ENCODE data around the gene ATP11A. TPM values are rescaled to one million over a fixed set of nuclear protein-coding genes. Genes with fewer than 3 reads are reported as not detected.

The ATP11A gene
- total RNA-seq, 1 experiment from 2014 or later, result 3.7 TPM

DNA sequence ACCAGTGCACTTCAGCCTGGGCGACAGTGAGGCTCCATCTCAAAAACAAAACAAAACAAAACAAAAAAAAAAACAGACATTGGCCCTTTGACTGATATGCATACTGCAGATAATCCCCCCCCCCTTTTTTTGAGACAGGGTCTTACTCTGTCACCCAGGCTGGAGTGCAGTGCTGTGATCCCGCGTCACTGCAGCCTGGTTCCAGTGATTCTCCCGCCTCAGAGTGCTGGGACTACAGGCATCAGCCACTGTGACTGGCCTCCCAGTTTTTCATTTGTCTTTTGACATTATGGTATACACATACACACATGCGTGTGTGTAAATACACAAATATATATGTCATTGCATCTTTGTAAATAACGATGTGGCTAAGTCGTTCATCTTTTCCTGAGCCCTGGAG, 61.8 kb downstream of the ATP11A start:
- H3K36me3 ChIP-seq, result no peaks in the 10 kb centered on the region
- H3K27me3 ChIP-seq (replicated peaks), result no peaks in the 10 kb centered on the region
- no peaks in the 10 kb centered on the region for H3K4me1 ChIP-seq (replicated peaks)
- H3K4me3 ChIP-seq, result no peak overlapping the region
- H3K9me3 ChIP-seq (replicated peaks), result no peaks in the 10 kb centered on the region
- no peak for DNase-seq (ENCODE audit: low read depth in 1 of 2, low spot score in 2 of 2)
- H3K27ac ChIP-seq, result no peak overlapping the region

DNA sequence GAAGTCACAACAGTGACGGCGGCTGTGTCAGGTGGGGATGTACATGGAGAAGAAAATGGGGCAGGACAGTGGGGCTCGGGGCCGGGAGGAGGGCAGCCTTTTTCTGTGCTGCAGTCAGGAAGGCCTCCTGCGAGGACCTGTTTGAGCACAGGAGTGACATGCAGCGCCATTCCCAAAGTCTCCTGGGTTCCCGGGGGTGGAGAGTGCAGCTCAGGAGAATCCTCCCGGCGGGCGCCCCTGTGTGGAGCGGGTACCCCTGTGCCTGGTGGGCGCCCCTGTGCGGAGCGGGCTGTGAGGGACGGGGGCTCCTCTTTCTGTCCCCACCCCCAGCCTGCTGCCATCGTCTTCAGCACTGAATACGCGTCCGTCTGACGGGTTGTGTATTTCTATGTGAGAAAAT, 62.4 kb downstream of the ATP11A start:
- Histone ChIP-seq H3K4me3 (no peak overlapping the region), H3K4me1 (replicated peaks) (no peaks in the 10 kb centered on the region), H3K27me3 (replicated peaks) (no peaks in the 10 kb centered on the region), H3K9me3 (replicated peaks) (no peaks in the 10 kb centered on the region), H3K36me3 (no peaks in the 10 kb centered on the region), H3K27ac (no peak overlapping the region)
- DNase-seq (ENCODE audit: low read depth in 1 of 2, low spot score in 2 of 2), result no peak

DNA sequence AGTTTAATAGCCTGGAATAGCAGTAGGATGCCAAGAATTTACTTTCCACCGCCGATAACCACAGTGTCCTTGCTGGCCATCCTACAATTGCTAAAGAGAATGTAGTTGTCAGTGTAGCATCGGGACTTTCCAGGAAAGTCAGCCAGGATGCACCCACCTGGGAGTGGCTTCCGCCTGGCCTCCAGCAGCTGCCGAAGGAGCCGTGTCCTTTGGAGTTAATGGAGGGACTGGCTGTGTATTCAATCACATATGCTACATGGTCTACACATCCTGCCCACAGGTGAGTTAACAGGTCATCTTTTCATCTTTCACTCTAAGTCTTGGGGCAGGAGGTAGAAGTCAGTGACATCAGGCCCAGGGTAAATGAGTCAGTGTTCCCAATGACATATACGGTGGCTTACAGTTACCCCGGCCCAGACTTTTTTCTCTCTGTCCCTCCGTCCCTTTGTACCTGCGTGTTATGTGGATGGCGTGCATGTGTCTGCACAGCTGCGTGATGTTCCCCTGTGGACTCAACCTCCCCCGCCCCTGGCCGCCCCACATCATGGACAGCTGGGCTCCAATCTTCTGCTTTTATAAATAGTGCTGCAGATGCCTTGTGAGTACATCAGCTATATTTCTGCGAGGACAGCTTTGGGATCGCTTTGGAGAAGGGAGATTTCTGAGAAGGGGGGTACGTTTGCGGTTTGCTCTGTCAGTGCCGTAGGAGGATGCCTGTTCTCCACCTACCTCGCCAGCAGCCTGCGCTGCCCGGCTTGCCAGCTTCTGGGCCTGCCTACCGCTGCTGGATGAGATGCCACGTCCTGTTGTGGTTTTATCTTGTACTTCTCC, 63.1 kb downstream of the ATP11A start:
- Histone ChIP-seq H3K9me3 (replicated peaks) (no peaks in the 10 kb centered on the region), H3K4me1 (replicated peaks) (no peaks in the 10 kb centered on the region), H3K27ac (no peak overlapping the region), H3K4me3 (no peak overlapping the region), H3K27me3 (replicated peaks) (no peaks in the 10 kb centered on the region), H3K36me3 (no peaks in the 10 kb centered on the region)
- no peak for DNase-seq (ENCODE audit: low read depth in 1 of 2, low spot score in 2 of 2)

DNA sequence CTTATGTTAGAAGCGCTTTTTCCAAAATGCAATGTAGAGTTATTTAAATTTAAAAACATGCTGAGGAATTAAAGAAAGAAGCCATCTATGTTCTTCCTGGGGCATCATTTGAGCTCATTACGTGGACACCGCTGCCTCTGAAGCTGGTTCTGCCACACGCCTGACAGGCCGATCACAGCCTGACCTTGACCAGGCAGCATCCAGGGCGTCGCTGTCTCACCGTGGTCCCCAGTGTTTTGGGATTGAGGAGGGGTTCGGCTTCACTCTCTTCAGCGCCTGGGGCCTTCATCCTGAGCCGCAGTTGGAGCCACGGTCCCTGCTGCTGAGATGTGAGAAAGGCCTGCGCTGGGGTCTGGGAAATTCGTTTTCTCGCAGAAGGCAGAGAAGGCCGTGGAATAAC, 64.0 kb downstream of the ATP11A start:
- DNase-seq (ENCODE audit: low read depth in 1 of 2, low spot score in 2 of 2), result no peak
- Histone ChIP-seq H3K27ac (no peak overlapping the region), H3K36me3 (no peaks in the 10 kb centered on the region), H3K9me3 (replicated peaks) (no peaks in the 10 kb centered on the region), H3K4me1 (replicated peaks) (no peaks in the 10 kb centered on the region), H3K4me3 (no peak overlapping the region), H3K27me3 (replicated peaks) (no peaks in the 10 kb centered on the region)

DNA sequence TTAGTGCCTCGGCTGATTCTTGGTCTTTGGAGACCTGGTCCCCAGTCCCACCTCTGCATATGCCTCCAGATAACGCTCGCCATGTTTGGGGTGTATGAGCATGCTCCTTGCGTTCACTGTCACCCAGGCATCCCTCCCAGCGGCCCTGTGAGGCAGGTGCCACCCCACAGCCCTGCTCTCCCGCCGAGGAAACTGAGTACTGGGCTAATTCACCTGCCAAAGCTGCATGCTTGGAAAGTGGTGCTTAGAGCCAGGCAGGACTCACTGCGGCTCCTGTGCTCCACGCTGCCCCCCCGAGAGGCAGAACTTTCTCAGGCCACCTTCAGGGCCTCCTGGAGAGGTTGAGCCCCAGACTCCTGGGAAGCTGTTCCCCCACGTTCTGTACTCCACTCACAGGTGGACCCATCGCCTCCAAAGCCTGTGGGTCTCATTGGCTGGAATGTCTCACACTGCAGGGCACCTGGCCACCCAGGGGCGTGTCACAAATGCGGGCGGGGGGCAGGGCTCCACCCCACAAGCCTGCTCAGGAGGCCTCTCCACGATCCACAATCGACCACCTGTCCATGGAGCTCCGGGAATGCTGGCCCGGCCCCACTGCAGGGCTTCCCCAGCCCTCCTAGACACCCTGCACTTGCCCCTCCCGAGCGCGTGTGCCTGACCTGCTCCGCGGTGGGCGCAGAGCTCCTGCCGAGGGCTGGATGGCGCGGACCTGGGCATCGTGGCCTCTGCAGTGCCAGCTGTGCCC, 64.6 kb downstream of the ATP11A start:
- Histone ChIP-seq H3K4me1 (replicated peaks) (no peaks in the 10 kb centered on the region), H3K27ac (no peak overlapping the region), H3K9me3 (replicated peaks) (no peaks in the 10 kb centered on the region), H3K4me3 (no peak overlapping the region), H3K36me3 (no peaks in the 10 kb centered on the region), H3K27me3 (replicated peaks) (no peaks in the 10 kb centered on the region)
- DNase-seq (ENCODE audit: low read depth in 1 of 2, low spot score in 2 of 2), result no peak

DNA sequence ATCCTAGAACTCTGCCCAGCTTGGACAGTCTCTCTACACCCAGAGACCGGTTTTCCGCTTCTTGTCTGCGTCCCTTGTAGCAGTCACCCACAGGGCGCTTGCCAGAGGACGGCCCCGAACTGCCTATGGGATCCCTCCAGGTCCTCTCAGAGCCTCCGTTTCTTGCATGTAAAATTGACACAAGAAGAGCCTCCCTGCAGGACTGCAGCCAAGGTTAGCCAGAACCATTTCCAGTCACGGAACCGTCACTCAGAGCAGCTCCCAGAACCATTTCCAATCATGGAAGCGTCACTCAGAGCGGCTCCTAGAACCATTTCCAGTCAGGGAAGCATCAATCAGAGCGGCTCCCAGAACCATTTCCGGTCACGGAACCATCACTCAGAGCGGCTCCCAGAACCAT, 65.5 kb downstream of the ATP11A start:
- no peak for DNase-seq (ENCODE audit: low read depth in 1 of 2, low spot score in 2 of 2)
- no peaks in the 10 kb centered on the region for H3K9me3 ChIP-seq (replicated peaks)
- no peaks in the 10 kb centered on the region for H3K36me3 ChIP-seq
- no peak overlapping the region for H3K27ac ChIP-seq
- H3K4me3 ChIP-seq, result no peak overlapping the region
- H3K27me3 ChIP-seq (replicated peaks), result no peaks in the 10 kb centered on the region
- H3K4me1 ChIP-seq (replicated peaks), result no peaks in the 10 kb centered on the region

DNA sequence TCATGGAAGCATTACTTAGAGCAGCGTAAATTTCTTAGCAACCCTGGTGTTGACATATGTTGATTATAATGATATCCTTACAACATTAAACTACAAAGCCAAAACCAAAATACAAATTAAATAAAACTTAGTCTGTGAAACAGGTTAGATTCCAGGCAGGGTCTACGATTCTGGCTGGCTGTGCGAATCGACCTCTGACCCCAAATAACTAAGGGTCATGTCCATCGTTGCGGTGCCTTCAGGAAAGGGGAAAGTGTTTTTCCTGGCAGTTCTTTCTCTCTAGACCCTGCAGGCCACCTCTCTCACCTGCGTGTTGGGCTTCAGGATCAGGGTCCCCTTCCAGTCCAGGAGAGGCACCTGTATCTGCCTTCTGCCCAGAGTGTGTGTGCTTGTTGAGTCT, 66.2 kb downstream of the ATP11A start:
- no peak overlapping the region for H3K27ac ChIP-seq
- no peaks in the 10 kb centered on the region for H3K27me3 ChIP-seq (replicated peaks)
- no peaks in the 10 kb centered on the region for H3K4me1 ChIP-seq (replicated peaks)
- no peak for DNase-seq (ENCODE audit: low read depth in 1 of 2, low spot score in 2 of 2)
- no peaks in the 10 kb centered on the region for H3K36me3 ChIP-seq
- H3K9me3 ChIP-seq (replicated peaks), result no peaks in the 10 kb centered on the region
- H3K4me3 ChIP-seq, result no peak overlapping the region

DNA sequence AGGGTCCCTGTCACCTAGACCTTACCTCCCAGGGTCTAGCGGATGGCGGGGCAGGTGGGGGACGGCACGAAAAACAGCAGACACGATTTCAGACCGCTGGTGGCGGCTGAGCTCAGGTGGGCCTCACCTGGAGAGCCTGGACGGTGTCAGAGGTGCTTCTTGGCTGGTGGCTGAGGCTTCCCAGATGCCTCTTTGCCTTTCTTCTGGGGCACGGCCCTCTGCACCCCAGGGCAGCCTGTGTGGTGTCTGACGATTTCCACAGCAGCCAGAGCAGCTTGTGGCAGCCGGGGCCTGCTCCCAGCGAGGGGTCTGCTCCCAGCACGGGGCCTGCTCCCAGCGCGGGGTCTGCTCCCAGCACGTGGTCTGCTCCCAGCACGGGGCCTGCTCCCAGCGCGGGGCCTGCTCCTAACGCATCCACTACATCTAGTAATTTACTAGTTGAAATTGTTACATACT, 66.7 kb downstream of the ATP11A start:
- Histone ChIP-seq H3K27ac (no peak overlapping the region), H3K4me3 (no peak overlapping the region), H3K36me3 (no peaks in the 10 kb centered on the region), H3K4me1 (replicated peaks) (no peaks in the 10 kb centered on the region), H3K9me3 (replicated peaks) (no peaks in the 10 kb centered on the region), H3K27me3 (replicated peaks) (no peaks in the 10 kb centered on the region)
- DNase-seq (ENCODE audit: low read depth in 1 of 2, low spot score in 2 of 2), result no peak

DNA sequence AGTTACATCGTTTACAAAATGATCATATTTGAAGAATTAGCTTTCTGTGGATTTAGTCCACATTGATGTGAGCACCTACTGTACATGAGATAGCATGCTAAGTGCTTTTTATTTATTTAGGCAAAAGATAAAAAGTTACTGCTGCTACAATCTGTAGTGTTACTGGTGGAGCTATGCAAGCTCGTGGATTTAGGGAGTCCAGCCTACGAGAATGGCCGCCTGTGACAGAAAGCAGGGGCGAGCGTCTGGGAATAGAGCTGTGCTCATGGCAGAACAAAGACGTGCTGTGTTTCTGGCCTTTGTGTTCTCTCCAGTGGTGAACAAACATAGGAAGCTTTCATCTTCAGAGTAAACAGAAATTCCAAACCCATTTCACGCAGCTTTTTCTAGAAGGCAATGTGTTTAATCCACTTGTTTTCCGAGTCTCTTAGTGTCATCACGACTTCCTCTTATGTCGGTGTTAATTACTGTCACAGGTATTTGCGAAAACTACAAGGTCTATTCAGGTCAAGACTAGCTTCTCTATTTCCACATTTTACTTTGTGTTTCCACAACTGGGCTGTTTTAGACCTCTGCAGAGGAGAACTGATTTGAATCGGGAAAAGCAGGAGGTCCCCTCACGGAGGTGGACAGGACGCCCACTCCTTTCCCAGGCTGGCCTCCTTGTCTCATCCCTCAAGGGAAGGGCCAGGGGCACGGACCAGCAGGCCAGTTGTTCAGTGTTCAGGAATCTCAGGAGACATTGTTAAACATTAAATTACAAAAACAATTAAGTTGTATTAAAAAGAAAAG, 67.3 kb downstream of the ATP11A start:
- H3K9me3 ChIP-seq (replicated peaks), result no peaks in the 10 kb centered on the region
- no peak for DNase-seq (ENCODE audit: low read depth in 1 of 2, low spot score in 2 of 2)

DNA sequence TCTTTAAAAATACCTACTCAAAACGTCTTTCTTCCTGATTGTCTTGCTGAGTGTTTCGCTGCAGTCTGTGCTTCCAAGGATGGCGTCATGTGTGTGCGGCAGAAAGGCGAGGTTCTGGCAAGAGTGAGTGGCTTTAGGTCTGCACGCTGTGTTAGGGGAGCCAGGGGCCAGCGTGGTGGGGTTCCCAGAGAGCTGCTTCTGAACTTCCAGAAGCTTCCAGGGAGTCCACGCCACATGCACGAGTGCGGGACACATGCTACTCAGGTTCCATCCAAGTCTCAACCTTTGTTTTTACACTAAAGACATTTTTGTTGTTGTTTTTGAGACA, 67.9 kb downstream of the ATP11A start:
- no peak for DNase-seq (ENCODE audit: low read depth in 1 of 2, low spot score in 2 of 2)
- Histone ChIP-seq H3K27me3 (replicated peaks) (no peaks in the 10 kb centered on the region), H3K9me3 (replicated peaks) (no peaks in the 10 kb centered on the region), H3K4me1 (replicated peaks) (no peaks in the 10 kb centered on the region), H3K36me3 (no peaks in the 10 kb centered on the region), H3K4me3 (no peak overlapping the region), H3K27ac (no peak overlapping the region)

More for the DNA sequence above, 67.3 kb downstream of the ATP11A start:
- Histone ChIP-seq H3K27me3 (replicated peaks) (no peaks in the 10 kb centered on the region), H3K4me1 (replicated peaks) (no peaks in the 10 kb centered on the region), H3K27ac (no peak overlapping the region), H3K4me3 (no peak overlapping the region), H3K36me3 (no peaks in the 10 kb centered on the region)

DNA sequence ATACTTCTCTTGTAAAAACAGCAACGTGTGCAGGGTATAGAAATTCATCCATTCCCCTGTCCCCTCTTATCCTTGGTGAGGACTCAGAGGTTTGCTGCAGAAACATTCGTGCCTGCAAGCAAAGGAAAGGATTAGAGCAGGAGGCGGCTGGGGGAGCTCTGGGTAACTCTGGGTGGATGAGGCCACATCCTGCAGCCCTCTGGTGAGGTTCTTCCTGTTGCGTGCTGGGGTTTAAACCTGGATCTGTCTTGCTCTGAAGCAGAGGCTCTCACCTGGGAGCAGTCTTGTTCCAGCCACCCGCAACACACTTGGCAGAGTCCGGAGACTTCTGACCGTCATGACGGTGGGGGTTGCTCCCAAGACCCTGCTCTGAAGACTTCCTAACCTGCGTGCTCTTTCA, 69.2 kb downstream of the ATP11A start:
- H3K27me3 ChIP-seq (replicated peaks), result no peaks in the 10 kb centered on the region
- no peak overlapping the region for H3K4me3 ChIP-seq
- DNase-seq (ENCODE audit: low read depth in 1 of 2, low spot score in 2 of 2), result no peak
- no peaks in the 10 kb centered on the region for H3K4me1 ChIP-seq (replicated peaks)
- no peaks in the 10 kb centered on the region for H3K9me3 ChIP-seq (replicated peaks)
- H3K27ac ChIP-seq, result no peak overlapping the region
- H3K36me3 ChIP-seq, result no peaks in the 10 kb centered on the region

DNA sequence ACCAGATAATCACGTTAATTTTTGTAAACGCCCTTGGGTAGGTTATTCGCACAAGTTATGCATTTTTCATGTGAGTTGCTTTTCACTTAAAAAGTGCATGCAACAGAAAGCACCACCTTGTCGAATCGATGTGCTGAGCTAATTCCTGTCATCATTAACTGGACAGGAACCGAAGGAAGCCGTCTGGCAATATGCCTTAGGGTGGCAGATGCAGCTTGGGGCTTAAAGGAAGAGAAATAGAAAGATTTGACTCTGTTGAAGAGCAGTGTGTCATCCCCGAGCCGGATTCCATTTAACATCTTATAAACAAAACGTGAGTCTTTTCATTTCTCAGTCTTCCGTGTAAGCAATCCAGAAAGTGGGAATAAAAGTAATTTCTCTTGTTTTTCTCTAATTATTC, 70.0 kb downstream of the ATP11A start:
- Histone ChIP-seq H3K27me3 (replicated peaks) (no peaks in the 10 kb centered on the region), H3K4me1 (replicated peaks) (no peaks in the 10 kb centered on the region), H3K27ac (no peak overlapping the region), H3K36me3 (no peaks in the 10 kb centered on the region), H3K9me3 (replicated peaks) (no peaks in the 10 kb centered on the region), H3K4me3 (no peak overlapping the region)
- no peak for DNase-seq (ENCODE audit: low read depth in 1 of 2, low spot score in 2 of 2)

DNA sequence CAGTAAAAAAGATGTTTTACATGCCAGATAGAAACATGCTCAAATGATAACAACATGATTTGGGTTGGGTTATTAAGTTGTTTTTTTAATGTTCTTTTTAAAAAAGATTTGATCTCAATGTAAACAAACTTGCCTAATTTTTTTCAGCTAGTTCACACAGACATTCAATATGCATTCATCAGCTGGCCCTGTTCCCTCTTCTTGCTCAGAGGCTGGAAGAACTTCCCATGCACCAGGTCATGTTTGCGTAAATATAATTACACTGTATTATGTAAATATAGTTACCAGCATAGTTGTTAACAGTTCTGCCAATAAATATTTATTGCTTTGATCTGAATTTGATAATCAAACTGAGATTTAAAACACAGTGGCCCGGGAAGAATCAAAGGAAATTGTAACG, 70.6 kb downstream of the ATP11A start:
- Histone ChIP-seq H3K27me3 (replicated peaks) (no peaks in the 10 kb centered on the region), H3K4me3 (no peak overlapping the region), H3K4me1 (replicated peaks) (no peaks in the 10 kb centered on the region), H3K36me3 (no peaks in the 10 kb centered on the region), H3K27ac (no peak overlapping the region), H3K9me3 (replicated peaks) (no peaks in the 10 kb centered on the region)
- no peak for DNase-seq (ENCODE audit: low read depth in 1 of 2, low spot score in 2 of 2)

DNA sequence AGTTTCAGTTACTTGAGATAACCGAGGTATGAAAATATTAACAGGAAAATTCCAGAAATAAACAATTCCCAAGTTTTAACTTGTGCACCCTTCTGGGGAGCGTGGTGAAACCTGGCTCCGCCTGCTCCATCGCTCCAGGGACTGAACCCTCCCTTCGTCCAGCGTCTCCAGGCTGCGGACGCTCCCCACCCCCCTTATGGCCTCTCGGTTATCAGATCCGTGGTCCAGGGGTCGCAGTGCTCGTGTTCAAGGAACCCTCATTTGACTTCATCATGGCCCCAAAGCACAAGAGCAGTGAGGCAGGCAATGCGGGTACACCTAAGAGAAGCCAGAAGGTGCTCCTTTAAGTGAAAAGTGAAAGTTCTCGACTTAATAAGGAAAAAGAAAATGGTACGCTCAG, 71.1 kb downstream of the ATP11A start:
- Histone ChIP-seq H3K27ac (no peak overlapping the region), H3K36me3 (no peaks in the 10 kb centered on the region), H3K27me3 (replicated peaks) (no peaks in the 10 kb centered on the region), H3K9me3 (replicated peaks) (no peaks in the 10 kb centered on the region), H3K4me1 (replicated peaks) (no peaks in the 10 kb centered on the region), H3K4me3 (no peak overlapping the region)
- DNase-seq (ENCODE audit: low read depth in 1 of 2, low spot score in 2 of 2), result no peak

All from SJSA1 (cell line).